Left ventricle myocardium superior (tissue), 1 donor: ENCODE data around the gene BPHL. TPM values are rescaled to one million over a fixed set of nuclear protein-coding genes. Genes with fewer than 3 reads are reported as not detected.
"Not testable (repeated sequence)": the region's sequence is repeated elsewhere in the genome, so short reads cannot be mapped to it uniquely, and the experiment has no call there.

ENCODE experiments used
- ATAC-seq: fragments of 200-7000 bp; cut with Tn5 transposase; one replicate; pipeline ENCODE4 v1.9.1; 2020; ENCODE audit warnings: mild to moderate bottlenecking, moderate library complexity
- DNase-seq: peaks from one replicate; pipeline ENCODE4 v3.0.0-alpha.2; 2020
- intact Hi-C: fragments of 100-400 bp; cut with micrococcal nuclease; formaldehyde crosslinking; loops from one replicate; pipeline ENCODE4 v1.11.0; 2022
- total RNA-seq: library from RNA; stranded (reverse); fragmentation: NEBNext Ultra II Directional; extraction: Animal tissue kit (Norgen Biotek cat#: 25700); gene quantifications from one replicate; pipeline ENCODE4 v1.2.1, GENCODE V29; 2021
- donor health status: DM: no; HTN: yes; CAD: no; lungs with severe emphysema.

BPHL gene
- total RNA-seq, 1 donor from 2014 or later, result 17.3 TPM

DNA sequence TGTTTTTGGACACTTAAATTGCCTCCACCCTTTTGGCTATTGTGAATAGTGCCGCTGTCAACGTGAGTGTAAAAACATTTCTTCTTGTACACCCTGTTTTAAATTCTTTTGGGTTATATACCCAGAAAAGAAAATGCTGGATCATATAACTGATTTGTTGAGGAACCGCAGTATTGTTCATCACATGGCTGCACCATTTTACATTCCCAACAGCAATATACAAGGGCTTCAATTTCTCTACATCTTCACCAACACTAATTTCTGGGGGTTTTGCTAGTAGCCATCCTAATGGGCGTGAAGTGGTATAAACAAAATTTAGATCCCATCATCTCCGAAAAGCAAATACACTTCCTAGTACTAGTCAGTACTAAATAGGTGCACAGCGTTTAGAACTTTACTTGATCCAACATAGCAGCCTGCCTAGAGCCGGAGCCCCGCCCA lies 579 bp upstream of the BPHL start:
- ATAC-seq, result no peak
- no peak for DNase-seq
- intact Hi-C loops, result no loop called here

- intact Hi-C loops, result no loop called here
- ATAC-seq, result peak; percentile 39
- DNase-seq, result no peak
Observed at GRCh38 chr6:3119040-3119723, 671 bp downstream of the BPHL start.

DNA sequence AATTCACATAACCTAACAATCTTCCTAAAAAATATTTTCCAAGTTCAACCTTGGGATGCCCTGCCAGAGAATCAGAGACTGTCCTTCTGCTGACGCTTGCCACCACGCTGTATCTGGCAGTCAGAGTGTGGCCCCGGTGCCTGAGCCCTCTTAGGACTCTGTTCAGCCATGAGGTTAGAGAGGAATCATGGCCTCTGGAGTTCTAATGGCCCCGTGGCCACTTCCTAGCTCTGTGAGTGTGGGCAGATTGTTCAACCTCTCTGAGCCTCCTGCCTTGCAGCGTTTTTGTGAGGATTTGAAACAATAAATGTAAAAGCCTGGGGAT lies 2.2 kb downstream of the BPHL start:
- intact Hi-C loops, result no loop called here
- ATAC-seq, result no peak
- DNase-seq, result no peak

DNA sequence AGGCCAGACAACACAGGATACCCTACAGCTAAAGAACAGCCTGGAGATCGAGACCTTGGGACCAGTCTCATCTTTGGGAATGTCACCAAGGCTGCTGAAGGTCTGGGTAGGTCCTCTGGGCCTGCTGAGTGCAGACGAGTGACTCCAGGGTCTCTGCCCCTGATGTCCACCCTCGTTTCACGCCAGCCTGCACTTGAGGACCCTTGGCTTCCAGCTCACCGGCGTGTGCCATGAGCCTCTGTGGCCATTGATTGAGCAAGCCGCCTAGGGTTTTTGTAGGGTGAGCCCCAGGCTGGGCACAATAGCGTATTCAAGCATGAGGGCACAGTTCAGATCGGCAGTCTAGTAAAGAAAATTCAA lies 4.3 kb downstream of the BPHL start:
- intact Hi-C loops, result no loop called here
- DNase-seq (no peak), ATAC-seq (no peak)

- no peak for DNase-seq
- intact Hi-C loops, result loop anchor here (5.0 kb wide), 1 partner anchor 128 kb away; no protein-coding TSS in a partner anchor
- no peak for ATAC-seq
Observed at GRCh38 chr6:3124667-3125066, 6.2 kb downstream of the BPHL start.

GRCh38 chr6:3125815-3126214 lies 7.3 kb downstream of the BPHL start:
- intact Hi-C loops, result loop anchor here (5.0 kb wide), 1 partner anchor 126 kb away; no protein-coding TSS in a partner anchor

GRCh38 chr6:3128356-3129108 lies 10.0 kb downstream of the BPHL start:
- intact Hi-C loops, result loop anchor here (5.0 kb wide), 1 partner anchor 124 kb away; no protein-coding TSS in a partner anchor

More at GRCh38 chr6:3125815-3126214, 7.3 kb downstream of the BPHL start:
- no peak for DNase-seq
- peak; percentile 12 for ATAC-seq

GRCh38 chr6:3131695-3132094 lies 13.2 kb downstream of the BPHL start:
- intact Hi-C loops, result no loop called here
- ATAC-seq (no peak), DNase-seq (no peak)

More at GRCh38 chr6:3128356-3129108, 10.0 kb downstream of the BPHL start:
- DNase-seq, result no peak
- no peak for ATAC-seq

DNA sequence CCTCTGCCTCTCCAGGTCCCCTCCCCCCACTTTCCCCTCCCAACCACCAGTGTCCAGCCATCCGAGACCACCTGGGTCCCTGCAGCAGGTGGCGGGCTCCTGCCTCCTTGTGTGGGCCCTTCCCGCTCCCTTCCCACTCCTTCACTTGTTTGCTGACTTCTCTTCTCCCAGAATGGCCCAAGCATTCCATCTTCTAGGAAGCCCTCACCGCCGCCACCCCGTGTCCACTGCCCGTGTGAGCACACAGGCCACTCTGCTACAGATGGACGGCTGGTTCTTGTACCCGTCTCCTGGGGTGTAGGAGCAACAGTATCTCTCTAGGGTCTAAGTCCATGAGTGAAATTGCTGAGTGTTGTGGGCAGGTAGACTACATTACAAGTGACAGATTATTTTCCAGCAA lies 15.0 kb downstream of the BPHL start:
- ATAC-seq (no peak), DNase-seq (no peak)
- intact Hi-C loops, result no loop called here

GRCh38 chr6:3135668-3136291 lies 17.3 kb downstream of the BPHL start:
- ATAC-seq, result no peak
- DNase-seq, result no peak
- intact Hi-C loops, result no loop called here

GRCh38 chr6:3136292-3137011 lies 17.9 kb downstream of the BPHL start:
- DNase-seq (no peak), ATAC-seq (no peak)
- intact Hi-C loops, result no loop called here

DNA sequence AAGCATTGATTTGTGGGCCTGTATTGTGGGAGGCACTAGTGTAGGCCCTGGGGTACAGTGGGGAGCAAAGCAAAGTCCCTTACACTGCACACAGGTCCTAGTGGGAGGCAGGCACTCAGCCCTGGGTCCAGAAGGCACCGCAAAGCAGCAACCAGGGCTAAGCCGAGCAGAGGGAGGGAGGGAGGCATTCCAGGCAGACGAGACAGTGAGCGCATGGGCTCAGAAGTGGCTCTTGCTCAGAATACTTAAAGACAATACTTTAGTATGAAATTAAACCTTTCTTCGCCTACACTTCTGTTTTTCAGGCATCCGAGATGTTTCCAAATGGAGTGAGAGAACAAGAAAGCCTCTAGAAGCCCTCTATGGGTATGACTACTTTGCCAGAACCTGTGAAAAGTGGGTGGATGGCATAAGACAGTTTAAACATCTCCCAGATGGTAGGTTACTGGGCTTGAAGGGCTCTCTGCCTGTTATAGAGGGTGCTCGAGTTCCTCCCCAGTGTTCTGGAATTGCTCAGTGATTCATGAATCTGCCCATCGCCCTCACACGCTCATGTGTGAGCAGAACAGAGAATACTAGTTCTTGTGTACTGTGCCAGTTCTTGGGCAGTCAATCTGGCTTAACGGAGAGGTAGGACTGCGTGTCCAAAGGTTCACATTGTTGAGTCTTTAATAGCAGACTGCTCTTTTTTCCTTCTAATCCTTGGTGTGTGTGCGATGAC lies 18.7 kb downstream of the BPHL start:
- ATAC-seq, result no peak
- no peak for DNase-seq
- intact Hi-C loops, result no loop called here

GRCh38 chr6:3137873-3138272 lies 19.4 kb downstream of the BPHL start:
- intact Hi-C loops, DNase-seq, ATAC-seq: not testable (repeated sequence)

DNA sequence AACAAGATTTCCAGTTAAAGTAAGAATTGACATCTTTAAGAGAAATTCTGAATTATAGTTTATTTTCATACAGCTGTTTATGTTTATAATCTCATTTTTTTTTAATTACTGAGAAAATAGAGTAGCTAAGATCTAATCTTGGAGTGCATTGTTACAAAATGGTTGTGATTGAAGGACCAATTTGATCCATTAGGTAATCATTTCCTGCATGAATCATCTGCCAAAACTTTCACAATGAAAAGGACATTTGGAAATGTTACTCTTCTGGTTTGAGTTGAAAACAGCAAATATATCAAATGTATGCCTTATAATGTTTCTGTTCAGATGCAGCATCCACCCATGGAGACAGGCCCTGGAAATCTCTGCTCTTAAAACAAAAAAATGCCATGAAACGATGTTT lies 19.8 kb downstream of the BPHL start:
- DNase-seq (no peak), ATAC-seq (no peak)
- intact Hi-C loops, result no loop called here

GRCh38 chr6:3139090-3139903 lies 20.8 kb downstream of the BPHL start:
- ATAC-seq, result peak; percentile 89
- DNase-seq, result peak; percentile 60
- intact Hi-C loops, result no loop called here

GRCh38 chr6:3140201-3140600 lies 21.7 kb downstream of the BPHL start:
- intact Hi-C loops, result no loop called here
- ATAC-seq (no peak), DNase-seq (no peak)

GRCh38 chr6:3142536-3142935 lies 24.0 kb downstream of the BPHL start:
- DNase-seq (no peak), ATAC-seq (no peak)
- intact Hi-C loops, result no loop called here

- DNase-seq, result no peak
- no peak for ATAC-seq
- intact Hi-C loops, result no loop called here
Observed at GRCh38 chr6:3143158-3143557, 24.6 kb downstream of the BPHL start.
